DND-41 (cell line): ENCODE data around the gene ARHGEF39.
A peak's percentile ranks its signal among the peaks of the same experiment; 100 is the strongest.

ENCODE experiments used
- ATAC-seq: fragments of 200-7000 bp; cut with Tn5 transposase; 3 replicates; pipeline ENCODE4 v1.9.1; 2021; ENCODE audit warnings: low read depth; ENCODE audit not compliant: insufficient read depth
- DNase-seq: peaks from one replicate; pipeline ENCODE4 v3.0.0-alpha.2; 2020
- H2AFZ ChIP-seq: 2 replicates; pipeline ENCODE4 v1.6.0; 2012; ENCODE audit warnings: low read depth, low read length
- H3K27ac ChIP-seq: 2 replicates; pipeline ENCODE4 v1.5.1; 2012; ENCODE audit warnings: low read length, inconsistent platforms
- H3K27me3 ChIP-seq: fragments of 200-600 bp; sonication (generic); 2 replicates; pipeline ENCODE4 v1.6.0; 2012; ENCODE audit warnings: low read length, mild to moderate bottlenecking, inconsistent platforms; ENCODE audit not compliant: insufficient read depth, poor library complexity
- H3K36me3 ChIP-seq: 2 replicates; pipeline ENCODE4 v1.5.1; 2012; ENCODE audit warnings: low read length, inconsistent platforms; ENCODE audit not compliant: insufficient read depth
- H3K4me1 ChIP-seq: 2 replicates; pipeline ENCODE4 v1.5.1; 2012; ENCODE audit warnings: mild to moderate bottlenecking, low read length; ENCODE audit not compliant: insufficient read depth
- H3K4me2 ChIP-seq: 2 replicates; pipeline ENCODE4 v1.6.0; 2012; ENCODE audit warnings: mild to moderate bottlenecking, moderate library complexity, low read length, inconsistent platforms; ENCODE audit not compliant: insufficient read depth
- H3K4me3 ChIP-seq, 2 experiments: fragments of 200-600 bp in 1 of 2; shearing (Covaris generic) in 1 of 2; 2 replicates each; pipeline ENCODE4 v1.5.1; 2012 to 2016; ENCODE audit warnings: inconsistent platforms in 2 of 2, low read length in 2 of 2, mild to moderate bottlenecking in 2 of 2, low read depth in 1 of 2, moderate library complexity in 1 of 2
- H3K79me2 ChIP-seq: 2 replicates; pipeline ENCODE4 v1.6.0; 2012; ENCODE audit warnings: low read length, inconsistent platforms; ENCODE audit not compliant: insufficient read depth
- H3K9ac ChIP-seq: 2 replicates; pipeline ENCODE4 v1.6.0; 2012; ENCODE audit warnings: low read depth, mild to moderate bottlenecking, inconsistent platforms, low read length, moderate library complexity
- H3K9me3 ChIP-seq: 2 replicates; pipeline ENCODE4 v1.5.1; 2012; ENCODE audit warnings: low read length, moderate library complexity, mild to moderate bottlenecking, inconsistent platforms; ENCODE audit not compliant: insufficient read depth, severe bottlenecking
- H4K20me1 ChIP-seq: 2 replicates; pipeline ENCODE4 v1.6.0; 2012; ENCODE audit warnings: low read length; ENCODE audit not compliant: insufficient read depth
- EZH2 ChIP-seq: IDR thresholded peaks from 3 replicates; pipeline ENCODE4 v1.6.1; 2012; ENCODE audit warnings: borderline replicate concordance, low read depth, mild to moderate bottlenecking, moderate library complexity, low read length, inconsistent platforms; ENCODE audit not compliant: severe bottlenecking
- TF ChIP-seq, protein P1 (sequence below): IDR thresholded peaks from 2 replicates; pipeline ENCODE4 v1.5.1; 2012; ENCODE audit warnings: borderline replicate concordance, low read length, moderate library complexity, mild to moderate bottlenecking; ENCODE audit not compliant: poor library complexity, severe bottlenecking; ENCODE audit errors: extremely low read depth

ARHGEF39 gene

DNA sequence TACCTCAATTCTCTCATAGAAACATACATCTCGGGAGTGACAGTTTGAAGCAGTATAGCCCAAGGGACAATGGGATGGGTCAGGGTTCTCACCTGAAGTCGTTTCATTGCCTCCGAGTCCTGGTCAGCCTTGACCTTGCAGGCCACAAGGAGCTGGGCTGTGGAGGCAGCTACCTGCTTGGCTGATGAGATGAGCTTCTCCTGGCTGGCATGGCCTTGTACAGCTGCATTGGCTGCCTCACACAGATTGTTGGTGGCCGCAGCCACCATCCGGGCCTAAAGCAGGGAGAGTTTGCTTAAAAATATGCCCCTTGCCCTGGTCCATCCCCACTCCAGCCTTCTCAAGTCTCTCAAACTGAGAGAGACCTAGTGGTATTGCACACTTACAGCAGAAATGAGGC is 33.2 kb upstream of the ARHGEF39 start:
- TF ChIP-seq EZH2 = no peak
- TF ChIP-seq, protein P1, sequence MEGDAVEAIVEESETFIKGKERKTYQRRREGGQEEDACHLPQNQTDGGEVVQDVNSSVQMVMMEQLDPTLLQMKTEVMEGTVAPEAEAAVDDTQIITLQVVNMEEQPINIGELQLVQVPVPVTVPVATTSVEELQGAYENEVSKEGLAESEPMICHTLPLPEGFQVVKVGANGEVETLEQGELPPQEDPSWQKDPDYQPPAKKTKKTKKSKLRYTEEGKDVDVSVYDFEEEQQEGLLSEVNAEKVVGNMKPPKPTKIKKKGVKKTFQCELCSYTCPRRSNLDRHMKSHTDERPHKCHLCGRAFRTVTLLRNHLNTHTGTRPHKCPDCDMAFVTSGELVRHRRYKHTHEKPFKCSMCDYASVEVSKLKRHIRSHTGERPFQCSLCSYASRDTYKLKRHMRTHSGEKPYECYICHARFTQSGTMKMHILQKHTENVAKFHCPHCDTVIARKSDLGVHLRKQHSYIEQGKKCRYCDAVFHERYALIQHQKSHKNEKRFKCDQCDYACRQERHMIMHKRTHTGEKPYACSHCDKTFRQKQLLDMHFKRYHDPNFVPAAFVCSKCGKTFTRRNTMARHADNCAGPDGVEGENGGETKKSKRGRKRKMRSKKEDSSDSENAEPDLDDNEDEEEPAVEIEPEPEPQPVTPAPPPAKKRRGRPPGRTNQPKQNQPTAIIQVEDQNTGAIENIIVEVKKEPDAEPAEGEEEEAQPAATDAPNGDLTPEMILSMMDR = no peak
- no peaks in the 10 kb centered on the region for H3K4me1 ChIP-seq
- H3K27ac ChIP-seq = no peak overlapping the region
- H2AFZ ChIP-seq = no peak overlapping the region
- no peaks in the 10 kb centered on the region for H3K27me3 ChIP-seq
- no peak overlapping the region for H3K4me2 ChIP-seq
- H4K20me1 ChIP-seq = no peaks in the 10 kb centered on the region
- no peaks in the 10 kb centered on the region for H3K79me2 ChIP-seq
- no peaks in the 10 kb centered on the region for H3K9me3 ChIP-seq
- H3K9ac ChIP-seq = no peak overlapping the region
- ATAC-seq (no peak), DNase-seq (no peak)
- H3K4me3 ChIP-seq = no peak overlapping the region
- H3K36me3 ChIP-seq = peaks cover 73% of the 10 kb centered on the region

DNA sequence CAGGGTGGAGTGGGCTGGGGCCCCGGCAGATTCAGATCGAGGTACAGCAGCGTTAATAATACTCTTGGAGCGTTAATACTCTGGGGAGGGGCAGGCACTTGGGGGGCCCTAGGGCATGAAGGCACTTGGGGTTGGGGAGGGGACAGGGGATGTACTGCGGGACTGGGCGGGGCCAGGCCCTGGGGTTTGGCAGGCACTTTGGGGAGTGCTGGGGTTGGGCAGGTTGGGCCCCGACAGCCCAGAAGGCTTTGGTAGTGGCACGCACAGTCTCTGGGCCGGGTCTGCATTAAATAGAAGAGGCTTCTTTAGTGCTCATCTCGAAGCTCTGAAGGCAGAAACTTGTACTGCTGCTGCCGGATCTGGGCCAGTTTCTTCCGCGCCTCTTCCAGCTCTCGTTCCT is 32.5 kb upstream of the ARHGEF39 start:
- ATAC-seq (no peak), DNase-seq (no peak)
- no peak overlapping the region for H3K27ac ChIP-seq
- no peaks in the 10 kb centered on the region for H3K9me3 ChIP-seq
- H3K36me3 ChIP-seq = peaks cover 67% of the 10 kb centered on the region
- H3K79me2 ChIP-seq = no peaks in the 10 kb centered on the region
- no peak overlapping the region for H2AFZ ChIP-seq
- H3K27me3 ChIP-seq = no peaks in the 10 kb centered on the region
- H4K20me1 ChIP-seq = no peaks in the 10 kb centered on the region
- no peak overlapping the region for H3K4me2 ChIP-seq
- TF ChIP-seq EZH2 = no peak
- TF ChIP-seq, protein P1 = no peak
- no peaks in the 10 kb centered on the region for H3K4me1 ChIP-seq
- H3K9ac ChIP-seq = no peak overlapping the region
- H3K4me3 ChIP-seq = no peak overlapping the region

- no peaks in the 10 kb centered on the region for H3K9me3 ChIP-seq
- H3K4me2 ChIP-seq = no peak overlapping the region
- H3K4me1 ChIP-seq = peaks cover 1% of the 10 kb centered on the region
- no peaks in the 10 kb centered on the region for H4K20me1 ChIP-seq
- peak; percentile 49 for DNase-seq
- H3K27me3 ChIP-seq = no peaks in the 10 kb centered on the region
- no peak overlapping the region for H2AFZ ChIP-seq
- H3K36me3 ChIP-seq = peaks cover 60% of the 10 kb centered on the region
- no peak overlapping the region for H3K9ac ChIP-seq
- H3K4me3 ChIP-seq = no peak overlapping the region
- peak; percentile 82 for ATAC-seq
- no peak overlapping the region; the same call in 1 of the 2 replicates for H3K27ac ChIP-seq
- TF ChIP-seq, protein P1 = peak; percentile 86
- no peak for TF ChIP-seq EZH2
- no peaks in the 10 kb centered on the region for H3K79me2 ChIP-seq
Observed at GRCh38 chr9:35696520-35697215, 31.7 kb upstream of the ARHGEF39 start.
